Liver (tissue), 9 donors: ENCODE measurements around the gene MCM7. TPM values are rescaled to one million over a fixed set of nuclear protein-coding genes. Genes with fewer than 3 reads are reported as not detected.

Experiments used
- DNase-seq: peaks from one replicate; pipeline ENCODE4 v3.0.0-alpha.2; 2017; ENCODE audit warnings: low spot score
- H3K27ac ChIP-seq, 2 donors: one replicate each; pipeline ENCODE4 v1.7.0; 2013; ENCODE audit warnings: inconsistent platforms in 2 of 2, low read length in 2 of 2, control low read depth in 1 of 2, low read depth in 1 of 2, mild to moderate bottlenecking in 1 of 2
- H3K27me3 ChIP-seq, 4 donors: one replicate each; pipeline versions ENCODE4 v1.6.1 to v1.7.0; 2013; ENCODE audit warnings: low read length in 3 of 4, inconsistent platforms in 1 of 4, mild to moderate bottlenecking in 1 of 4, moderate library complexity in 1 of 4; ENCODE audit not compliant: control insufficient read depth in 4 of 4, insufficient read depth in 4 of 4
- H3K36me3 ChIP-seq, 4 donors: one replicate each; pipeline versions ENCODE4 v1.6.1 to v1.7.0; 2013; ENCODE audit warnings: low read length in 3 of 4, mild to moderate bottlenecking in 3 of 4, low read depth in 1 of 4, moderate library complexity in 1 of 4; ENCODE audit not compliant: control insufficient read depth in 4 of 4, insufficient read depth in 3 of 4
- H3K4me1 ChIP-seq, 4 donors: one replicate each; pipeline versions ENCODE4 v1.6.1 to v1.7.0; 2013; ENCODE audit warnings: low read length in 3 of 4, mild to moderate bottlenecking in 3 of 4, moderate library complexity in 1 of 4; ENCODE audit not compliant: control insufficient read depth in 4 of 4, insufficient read depth in 4 of 4
- H3K4me3 ChIP-seq, 3 donors: one replicate each; pipeline versions ENCODE4 v1.6.1 to v1.7.0; 2013; ENCODE audit warnings: low read length in 3 of 3, control low read depth in 1 of 3, low read depth in 1 of 3, mild to moderate bottlenecking in 1 of 3
- H3K9ac ChIP-seq, 2 donors: one replicate each; pipeline ENCODE4 v1.7.0; 2013; ENCODE audit warnings: low read length in 2 of 2, mild to moderate bottlenecking in 2 of 2, moderate library complexity in 2 of 2, control low read depth in 1 of 2, low read depth in 1 of 2
- H3K9me3 ChIP-seq, 4 donors: one replicate each; pipeline versions ENCODE4 v1.6.1 to v1.7.0; 2013; ENCODE audit warnings: low read length in 3 of 4; ENCODE audit not compliant: control insufficient read depth in 4 of 4
- EGR1 ChIP-seq, 2 donors: IDR thresholded peaks; 2 replicates each; pipeline ENCODE4 v1.6.1; 2016 to 2018; ENCODE audit warnings: antibody characterized with exemption in 2 of 2, low read depth in 2 of 2
- FOXA1 ChIP-seq: IDR thresholded peaks from 2 replicates; pipeline ENCODE4 v1.6.1; 2016; ENCODE audit warnings: antibody characterized with exemption
- FOXA2 ChIP-seq: IDR thresholded peaks from 2 replicates; pipeline ENCODE4 v1.6.1; 2016; ENCODE audit warnings: antibody characterized with exemption
- GABPA ChIP-seq, 2 donors: IDR thresholded peaks in 1 of 2; conservative IDR thresholded peaks in 1 of 2; 2 replicates each; pipeline ENCODE4 v1.6.1; 2016; ENCODE audit warnings: antibody characterized with exemption in 2 of 2, mild to moderate bottlenecking in 1 of 2, moderate library complexity in 1 of 2
- HNF4G ChIP-seq: IDR thresholded peaks from 2 replicates; pipeline ENCODE4 v1.6.1; 2016; ENCODE audit warnings: antibody characterized with exemption
- RAD21 ChIP-seq, 2 donors: IDR thresholded peaks; 2 replicates each; pipeline ENCODE4 v1.6.1; 2016; ENCODE audit warnings: antibody characterized with exemption in 2 of 2, mild to moderate bottlenecking in 2 of 2
- RXRA ChIP-seq, 2 donors: IDR thresholded peaks; 2 replicates each; pipeline ENCODE4 v1.6.1; 2017 to 2018; ENCODE audit warnings: antibody characterized with exemption in 2 of 2, mild to moderate bottlenecking in 1 of 2
- SP1 ChIP-seq: IDR thresholded peaks from 2 replicates; pipeline ENCODE4 v1.6.1; 2018; ENCODE audit warnings: antibody characterized with exemption, mild to moderate bottlenecking
- YY1 ChIP-seq: IDR thresholded peaks from 2 replicates; pipeline ENCODE4 v1.6.1; 2016; ENCODE audit warnings: antibody characterized with exemption, mild to moderate bottlenecking
- WGBS: extraction: QIAGEN DNeasy Blood & Tissue Kit; methylation state at CpG from one replicate; pipeline ENCODE4 v1.1.7; 2013; 5-methylcytosine and 5-hydroxymethylcytosine counted together
- polyA plus RNA-seq, 2 donors: library from polyadenylated mRNA; stranded (reverse) in 1 of 2; unstranded in 1 of 2; fragments of 200-250 nt in 1 of 2; fragments of >200 nt in 1 of 2; fragmentation: Nextera tagmentation in 1 of 2; extraction: Ambion mirVana in 1 of 2; gene quantifications; one replicate each; pipeline versions ENCODE4 v1.2.1 to v1.2.3, GENCODE V29; 2013 to 2015
- total RNA-seq, 2 donors: library from RNA; depleted of rRNA; stranded (reverse); fragments of >200 nt; gene quantifications; one replicate each; pipeline ENCODE4 v1.2.3, GENCODE V29; 2014
- TF ChIP-seq, protein P1 (sequence below): IDR thresholded peaks from 2 replicates; pipeline ENCODE4 v1.6.1; 2016; ENCODE audit warnings: antibody characterized with exemption
- TF ChIP-seq, protein P2 (sequence below): IDR thresholded peaks from 2 replicates; pipeline ENCODE4 v1.6.1; 2016; ENCODE audit warnings: antibody characterized with exemption
- TF ChIP-seq, protein P3 (sequence below): fragments of 150-350 bp; IDR thresholded peaks from 2 replicates; pipeline ENCODE4 v1.5.1; 2017; ENCODE audit warnings: improper control_type of control experiment, low read depth, low read length; ENCODE audit not compliant: missing input control
- donor health status: healthy.
- donor health status: healthy.
- donor health status: healthy.
- donor health status: healthy.
- donor health status: healthy.

The MCM7 gene
- total and polyA plus RNA-seq, 4 donors, result 12.6 to 143 (median 17.6) TPM

DNA sequence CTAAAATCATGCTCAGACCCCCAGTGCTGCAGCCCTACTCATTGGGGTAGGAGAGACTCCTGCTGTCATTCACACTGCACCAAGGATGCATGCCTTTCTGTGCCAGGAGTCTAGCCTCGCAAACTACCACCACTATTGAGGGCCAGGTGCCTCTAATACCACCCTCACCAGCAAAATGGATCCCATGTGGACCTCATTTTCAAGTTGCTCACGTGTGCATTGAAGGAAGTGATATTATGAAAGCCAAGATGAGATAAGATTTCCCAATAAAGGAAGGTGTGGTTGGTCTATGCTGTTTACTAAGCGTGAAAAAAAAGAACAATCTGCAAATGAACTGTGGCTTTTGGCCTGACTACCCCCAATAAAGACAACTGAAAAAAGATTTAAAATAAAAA lies 40.4 kb upstream of the MCM7 start:
- no peak overlapping the region for H3K27ac ChIP-seq
- 58% methylated on average over 3 of the region's 3 CpGs for WGBS

DNA sequence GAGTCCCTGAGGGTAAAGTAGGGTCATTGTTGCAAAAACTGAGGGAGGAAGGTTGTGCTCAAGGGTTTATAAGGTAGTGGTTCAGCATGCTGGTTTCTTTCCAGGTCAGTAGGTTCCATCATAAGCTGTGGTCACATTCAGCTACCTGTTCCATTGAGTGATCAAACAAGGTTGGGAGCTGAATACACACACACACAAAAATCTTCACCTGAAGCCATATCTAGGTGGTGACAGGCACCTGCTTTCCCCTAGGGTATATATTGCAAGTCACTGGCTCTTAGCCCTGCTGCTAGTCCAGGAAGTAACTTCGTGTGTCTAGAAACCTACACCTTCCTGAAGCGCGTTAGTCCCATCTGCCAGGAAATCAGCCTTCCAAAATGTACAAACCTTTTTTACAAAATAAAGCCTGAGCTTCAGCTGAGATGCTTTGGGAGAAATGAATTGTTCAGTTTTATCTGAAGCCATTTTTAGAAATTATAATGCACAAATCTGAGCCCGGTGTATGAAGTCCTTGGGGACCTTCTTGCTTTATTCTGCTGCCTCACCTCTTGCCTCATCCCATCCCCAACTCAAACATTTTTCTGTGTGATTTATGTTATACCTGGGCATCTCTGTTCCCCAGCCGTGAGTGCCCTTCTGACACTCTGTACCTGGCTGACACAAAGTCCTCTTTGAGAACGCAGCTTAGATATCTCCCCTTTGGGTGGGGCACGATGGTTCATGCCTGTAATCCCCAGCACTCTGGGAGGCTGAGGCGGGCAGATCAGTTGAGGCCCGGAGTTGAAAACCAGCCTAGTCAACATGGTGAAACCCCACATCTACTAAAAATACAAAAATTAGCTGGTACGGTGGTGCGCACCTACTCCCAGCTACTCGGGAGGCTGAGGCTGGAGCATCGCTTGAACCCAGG lies 36.9 kb upstream of the MCM7 start:
- Histone ChIP-seq H3K4me1 (peaks cover 0 to 2% (median 0%) of the 10 kb centered on the region in 4 donors), H3K4me3 (no peak overlapping the region), H3K9me3 (no peaks in the 10 kb centered on the region), H3K36me3 (no peaks in the 10 kb centered on the region), H3K27ac (no peak overlapping the region), H3K27me3 (no peaks in the 10 kb centered on the region), H3K9ac (no peak overlapping the region)
- TF ChIP-seq HNF4G, result no peak
- TF ChIP-seq, protein P1, sequence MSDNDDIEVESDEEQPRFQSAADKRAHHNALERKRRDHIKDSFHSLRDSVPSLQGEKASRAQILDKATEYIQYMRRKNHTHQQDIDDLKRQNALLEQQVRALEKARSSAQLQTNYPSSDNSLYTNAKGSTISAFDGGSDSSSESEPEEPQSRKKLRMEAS, result no peak
- no peak for DNase-seq
- 83% methylated on average over 13 of the region's 13 CpGs for WGBS

More for the DNA sequence above, 40.4 kb upstream of the MCM7 start:
- Histone ChIP-seq H3K4me1 (peaks cover 0 to 2% (median 0%) of the 10 kb centered on the region in 4 donors), H3K36me3 (no peaks in the 10 kb centered on the region), H3K4me3 (no peak overlapping the region), H3K27me3 (no peaks in the 10 kb centered on the region), H3K9me3 (no peaks in the 10 kb centered on the region), H3K9ac (no peak overlapping the region)
- TF ChIP-seq EGR1 (IDR thresholded peaks at IDR 0.05; ENCODE audit: low read depth in 2 of 2) (no peak), FOXA2 (no peak), RXRA (IDR thresholded peaks at IDR 0.05) (no peak), SP1 (no peak)
- TF ChIP-seq, protein P2, sequence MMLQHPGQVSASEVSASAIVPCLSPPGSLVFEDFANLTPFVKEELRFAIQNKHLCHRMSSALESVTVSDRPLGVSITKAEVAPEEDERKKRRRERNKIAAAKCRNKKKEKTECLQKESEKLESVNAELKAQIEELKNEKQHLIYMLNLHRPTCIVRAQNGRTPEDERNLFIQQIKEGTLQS, result no peak
- TF ChIP-seq, protein P3, sequence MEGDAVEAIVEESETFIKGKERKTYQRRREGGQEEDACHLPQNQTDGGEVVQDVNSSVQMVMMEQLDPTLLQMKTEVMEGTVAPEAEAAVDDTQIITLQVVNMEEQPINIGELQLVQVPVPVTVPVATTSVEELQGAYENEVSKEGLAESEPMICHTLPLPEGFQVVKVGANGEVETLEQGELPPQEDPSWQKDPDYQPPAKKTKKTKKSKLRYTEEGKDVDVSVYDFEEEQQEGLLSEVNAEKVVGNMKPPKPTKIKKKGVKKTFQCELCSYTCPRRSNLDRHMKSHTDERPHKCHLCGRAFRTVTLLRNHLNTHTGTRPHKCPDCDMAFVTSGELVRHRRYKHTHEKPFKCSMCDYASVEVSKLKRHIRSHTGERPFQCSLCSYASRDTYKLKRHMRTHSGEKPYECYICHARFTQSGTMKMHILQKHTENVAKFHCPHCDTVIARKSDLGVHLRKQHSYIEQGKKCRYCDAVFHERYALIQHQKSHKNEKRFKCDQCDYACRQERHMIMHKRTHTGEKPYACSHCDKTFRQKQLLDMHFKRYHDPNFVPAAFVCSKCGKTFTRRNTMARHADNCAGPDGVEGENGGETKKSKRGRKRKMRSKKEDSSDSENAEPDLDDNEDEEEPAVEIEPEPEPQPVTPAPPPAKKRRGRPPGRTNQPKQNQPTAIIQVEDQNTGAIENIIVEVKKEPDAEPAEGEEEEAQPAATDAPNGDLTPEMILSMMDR, result no peak
- no peak for DNase-seq

DNA sequence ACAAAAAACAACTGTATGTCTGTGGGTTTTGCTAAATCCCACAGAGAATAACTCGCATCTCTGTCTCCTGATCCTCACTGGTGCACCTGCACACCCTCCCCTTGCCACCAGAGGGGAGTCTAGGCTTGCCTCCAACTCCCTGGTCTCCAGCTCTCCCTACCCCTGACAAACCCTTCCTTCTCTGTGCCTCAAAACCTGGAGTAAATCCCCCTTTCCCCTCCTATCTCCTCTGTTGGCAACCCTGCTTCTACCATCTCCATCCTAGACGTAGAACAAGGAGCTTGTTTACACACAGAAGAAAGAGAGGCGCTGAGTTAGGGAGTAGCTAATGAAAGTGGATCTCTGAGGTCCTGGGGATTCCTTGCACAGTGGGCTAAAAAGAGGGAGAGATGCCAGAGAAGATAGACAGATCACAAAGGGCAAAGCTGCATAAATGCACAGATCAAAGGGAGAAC lies 31.5 kb upstream of the MCM7 start:
- DNase-seq, result peak; percentile 69
- Histone ChIP-seq H3K4me1 (peaks cover 5 to 22% (median 12%) of the 10 kb centered on the region in 4 donors), H3K36me3 (no peaks in the 10 kb centered on the region), H3K4me3 (no peak overlapping the region), H3K9me3 (no peaks in the 10 kb centered on the region), H3K27ac (no peak overlapping the region), H3K27me3 (no peaks in the 10 kb centered on the region), H3K9ac (no peak overlapping the region)
- 27% methylated on average over 3 of the region's 3 CpGs for WGBS
- TF ChIP-seq RAD21 (IDR thresholded peaks at IDR 0.05) (peak; percentile 93 to 98), EGR1 (IDR thresholded peaks at IDR 0.05; ENCODE audit: low read depth in 2 of 2) (no peak), HNF4G (no peak), YY1 (no peak), FOXA1 (no peak), GABPA (IDR thresholded peaks at IDR 0.05 in 1 of 2, conservative IDR thresholded peaks at IDR 0.05 in 1 of 2) (no peak)
- TF ChIP-seq, protein P1, result no peak
- TF ChIP-seq, protein P3, result peak; percentile 90
